Renal pelvis (tissue), 4 donors: ENCODE data around the gene OXLD1. TPM values are rescaled to one million over a fixed set of nuclear protein-coding genes. Genes with fewer than 3 reads are reported as not detected.
"Not testable (repeated sequence)": the region's sequence is repeated elsewhere in the genome, so short reads cannot be mapped to it uniquely, and the experiment has no call there.

Source experiments
- DNase-seq: peaks from one replicate; pipeline ENCODE4 v3.0.0-alpha.2; 2013
- polyA plus RNA-seq, 3 donors: library from polyadenylated mRNA; unstranded; fragments of 120-200 nt; gene quantifications; one replicate each; pipeline ENCODE4 v1.2.1, GENCODE V29; 2013; ENCODE audit not compliant: insufficient read length in 3 of 3

Gene OXLD1
- polyA plus RNA-seq, 3 donors, result 18.9 to 24.0 (median 22.3) TPM

DNA sequence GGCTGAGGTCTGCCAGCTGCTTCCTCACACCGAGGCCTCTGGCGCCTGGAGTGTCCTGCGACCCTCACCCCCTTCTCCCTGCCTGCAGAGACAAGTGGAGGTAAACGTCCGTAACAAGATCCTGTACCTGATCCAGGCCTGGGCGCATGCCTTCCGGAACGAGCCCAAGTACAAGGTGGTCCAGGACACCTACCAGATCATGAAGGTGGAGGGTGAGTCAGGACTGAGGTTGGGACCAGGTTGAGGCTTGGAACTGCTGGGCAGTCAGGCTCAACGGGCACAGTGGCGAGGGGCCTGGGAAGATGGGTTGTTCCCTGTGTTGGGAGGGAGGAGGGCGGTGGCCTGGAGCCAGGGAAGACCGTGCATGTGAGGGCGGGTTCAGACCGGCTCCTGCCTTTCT, 22.2 kb upstream of the OXLD1 start:
- DNase-seq, result no peak

DNA sequence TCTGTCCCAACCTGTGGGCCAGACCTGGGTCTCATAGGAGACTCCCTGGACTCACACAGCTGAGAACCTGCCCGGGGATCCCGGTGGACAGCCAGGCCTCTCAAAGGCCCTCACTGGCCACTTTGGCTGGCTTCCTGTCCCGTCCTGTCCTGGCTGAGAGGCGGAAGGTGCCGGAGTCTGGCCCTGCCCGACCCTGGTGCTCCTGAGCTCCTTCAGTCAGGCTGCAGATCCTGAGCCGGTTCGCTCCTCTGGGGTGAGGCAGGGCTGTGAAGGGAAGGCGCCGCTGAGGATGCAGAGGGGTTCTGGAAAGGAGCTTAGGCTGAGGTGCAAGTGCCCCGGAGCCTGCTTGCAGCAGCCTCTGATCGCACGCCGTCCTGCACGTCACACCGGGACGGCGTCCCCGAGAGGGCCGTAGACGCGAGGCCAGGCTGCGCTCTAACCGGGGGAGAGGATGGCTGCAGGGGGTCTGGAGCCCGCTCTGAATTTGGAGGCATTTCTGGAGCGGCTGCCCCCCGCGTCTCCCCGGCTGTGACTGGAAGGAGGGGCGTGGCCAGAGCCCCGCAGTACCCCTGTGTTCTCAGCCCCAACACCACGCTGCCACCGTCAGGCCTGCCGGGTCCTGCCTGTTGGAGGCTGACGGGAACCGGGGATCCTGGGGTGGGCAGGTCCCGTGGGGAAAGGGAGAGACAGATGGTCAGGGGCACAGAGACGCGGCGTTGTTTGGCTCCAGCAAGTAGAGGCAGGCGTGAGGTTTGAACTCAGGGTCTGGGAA, 21.6 kb upstream of the OXLD1 start:
- no peak for DNase-seq

DNA sequence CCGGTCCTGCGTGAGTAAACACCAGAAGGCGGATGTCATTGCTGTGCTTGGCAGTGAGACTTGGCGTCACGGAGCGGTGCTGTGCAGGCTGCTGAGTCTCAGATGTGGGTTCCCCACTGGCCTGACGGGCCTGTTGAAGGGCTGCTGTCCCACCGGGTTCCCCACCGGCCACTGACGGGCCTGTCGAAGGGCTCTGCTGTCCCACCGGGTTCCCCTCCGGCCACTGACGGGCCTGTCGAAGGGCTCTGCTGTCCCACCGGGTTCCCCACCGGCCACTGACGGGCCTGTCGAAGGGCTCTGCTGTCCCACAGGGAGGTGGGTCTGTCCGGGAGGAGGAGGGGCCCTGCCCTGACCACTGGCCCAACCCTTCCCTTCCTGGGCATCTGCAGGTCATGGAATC, 20.2 kb upstream of the OXLD1 start:
- no peak for DNase-seq

DNA sequence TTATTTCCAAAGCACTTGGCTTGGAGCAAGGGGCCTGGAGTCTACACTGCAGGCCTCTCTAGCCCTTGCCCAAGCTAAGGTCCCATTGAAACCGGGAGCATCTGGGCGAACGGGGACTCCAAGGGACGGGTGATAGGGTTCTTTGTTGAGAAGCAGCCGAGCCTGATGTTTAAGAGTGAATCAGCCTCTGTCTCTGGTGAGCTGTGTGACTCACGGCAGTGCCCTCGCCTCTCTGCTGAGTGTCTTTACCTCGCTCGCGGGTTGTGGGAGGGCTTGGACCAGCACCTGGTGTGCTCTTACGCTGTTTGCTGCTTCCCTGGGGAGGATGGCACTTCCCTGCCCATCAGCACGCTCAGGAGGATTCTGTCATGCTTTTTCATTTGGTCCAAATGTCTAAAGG, 18.7 kb upstream of the OXLD1 start:
- no peak for DNase-seq

DNA sequence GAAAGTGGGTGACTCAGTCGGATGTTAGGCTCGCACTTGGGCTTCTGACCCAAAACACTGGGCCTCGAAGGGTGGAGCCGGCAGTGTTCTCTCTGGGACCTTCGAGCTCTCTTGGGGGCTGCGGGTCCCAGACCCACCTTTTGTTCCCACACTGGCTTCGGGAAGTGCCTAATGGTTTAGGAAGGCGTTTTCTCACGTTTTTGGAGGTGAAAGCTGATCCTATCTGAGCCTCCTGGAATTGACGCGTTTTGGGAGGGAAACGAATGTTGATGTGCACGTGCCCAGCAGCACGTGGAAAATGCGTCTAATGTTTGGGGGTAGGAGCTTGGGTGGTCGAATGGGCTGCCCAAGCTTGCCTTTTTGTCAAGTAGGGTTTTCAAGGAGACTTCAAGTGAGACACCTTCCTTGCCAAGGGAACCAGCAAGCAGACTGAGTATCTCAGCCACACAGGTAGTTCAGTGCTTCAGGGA, 18.1 kb upstream of the OXLD1 start:
- DNase-seq, result no peak

DNA sequence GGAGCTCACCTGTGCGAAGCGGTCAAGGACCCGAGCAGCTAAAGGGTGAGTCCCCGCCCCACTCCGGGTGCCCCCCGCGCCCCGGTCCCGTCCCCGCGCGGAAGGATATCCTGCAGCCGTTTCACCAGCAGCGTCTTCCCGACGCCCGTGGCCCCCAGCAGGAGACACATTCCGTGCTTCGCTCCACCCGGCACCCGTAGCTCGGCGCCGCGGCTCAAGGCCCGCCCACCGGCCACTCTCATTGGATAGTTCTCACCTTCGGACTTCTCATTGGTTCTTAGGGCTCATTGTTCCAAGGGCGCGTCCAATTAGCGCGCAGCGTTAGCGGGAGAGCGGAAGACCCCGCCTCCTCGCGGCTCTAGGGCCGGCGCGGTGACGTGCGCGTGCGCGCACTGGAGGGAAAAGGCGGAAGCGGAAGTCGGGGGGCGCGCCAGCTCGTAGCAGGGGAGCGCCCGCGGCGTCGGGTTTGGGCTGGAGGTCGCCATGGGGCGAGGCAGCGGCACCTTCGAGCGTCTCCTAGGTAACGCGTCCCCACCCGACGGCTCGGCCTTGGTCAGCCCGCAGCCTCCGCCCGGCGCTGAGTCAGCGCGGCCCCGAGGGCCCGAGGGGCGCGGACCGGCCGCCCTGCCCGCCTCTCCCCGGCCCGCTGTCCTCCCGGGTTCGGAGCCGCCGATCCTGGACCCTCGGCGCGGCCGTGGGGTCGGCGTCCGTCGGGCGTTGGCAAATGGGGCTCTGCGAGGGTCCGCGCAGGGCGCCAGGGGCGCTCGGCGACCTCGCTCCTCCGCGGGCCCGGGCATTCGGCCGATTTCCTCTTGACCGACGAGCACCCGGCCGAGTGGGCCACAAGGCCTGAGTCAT, 17.4 kb upstream of the OXLD1 start, which contains the start of the genes ARL16 and HGS:
ARL16 (minus strand) TSS at position 214 of the 858 bp plus-strand sequence; CDS start at position 170, 44 bp downstream.
HGS (plus strand) TSS at position 428 of the 858 bp plus-strand sequence; CDS start at position 484, 56 bp downstream.
- peak; percentile 99 for DNase-seq

DNA sequence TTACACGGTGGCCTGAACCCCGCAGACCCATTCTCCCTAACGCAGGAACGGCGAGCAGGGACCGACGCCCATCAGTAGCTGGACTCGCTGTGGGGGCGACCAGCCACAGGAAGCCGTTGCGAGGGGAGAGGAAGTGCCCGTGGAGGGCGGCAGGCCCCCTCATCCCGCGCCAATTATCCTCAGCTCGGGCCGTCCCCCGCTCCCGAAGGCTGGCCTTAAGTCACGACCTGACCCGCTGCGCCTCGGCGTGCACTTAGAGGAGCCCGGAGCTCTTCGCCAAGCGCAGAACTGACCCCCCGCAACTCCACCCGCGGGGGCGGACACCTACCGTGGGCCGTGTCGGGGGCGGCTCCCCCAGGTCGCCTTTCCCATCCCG, 16.8 kb upstream of the OXLD1 start:
- no peak for DNase-seq

DNA sequence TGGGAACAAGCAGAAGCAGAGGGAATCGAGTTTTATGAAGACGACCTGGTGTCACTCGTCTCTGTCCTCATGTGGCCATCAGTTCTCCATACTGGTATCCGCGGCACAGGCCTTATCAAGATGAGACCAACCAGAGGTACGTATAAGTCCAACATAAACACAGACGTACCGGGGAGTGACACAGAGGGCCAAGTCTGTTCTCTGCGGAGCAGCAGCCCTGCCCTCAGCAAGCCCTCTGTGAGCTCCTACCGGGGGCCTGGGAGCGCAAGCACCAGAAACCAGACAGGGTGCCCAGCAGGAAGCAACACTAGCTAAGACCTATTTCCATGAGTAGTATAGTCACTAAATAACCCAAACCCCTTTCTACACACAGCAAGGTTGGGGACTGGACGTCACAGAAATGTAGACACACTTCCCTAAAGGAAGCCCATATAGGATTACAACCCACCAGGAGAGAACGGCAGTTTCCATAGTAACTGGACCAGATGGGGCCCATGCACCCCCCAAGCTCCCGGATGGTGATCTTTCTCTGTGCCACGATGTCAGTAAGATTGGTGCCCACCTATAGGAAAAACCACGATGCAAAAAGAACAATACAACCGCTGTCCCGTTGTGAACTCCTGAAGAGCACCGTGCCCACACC, 16.3 kb upstream of the OXLD1 start:
- no peak for DNase-seq

DNA sequence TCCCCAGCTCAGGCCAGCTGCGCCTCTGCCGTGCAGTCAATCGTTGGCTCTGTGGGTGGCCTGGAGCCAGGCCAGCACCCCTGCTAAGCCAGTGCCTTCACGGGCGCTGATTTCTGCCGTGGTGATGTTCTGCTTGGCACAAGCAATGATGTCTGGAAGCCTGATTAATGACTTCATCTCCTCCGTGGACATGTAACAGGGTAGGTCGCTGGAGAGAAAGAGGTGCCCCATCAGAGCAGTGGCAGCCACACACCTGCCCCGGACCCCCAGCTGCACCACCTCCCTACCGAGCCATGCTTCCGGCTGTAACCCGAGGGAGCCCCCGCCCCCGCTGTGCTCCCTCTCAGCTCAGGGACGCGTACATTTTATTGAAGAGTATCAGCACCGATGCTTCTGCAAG, 15.3 kb upstream of the OXLD1 start:
- no peak for DNase-seq

DNA sequence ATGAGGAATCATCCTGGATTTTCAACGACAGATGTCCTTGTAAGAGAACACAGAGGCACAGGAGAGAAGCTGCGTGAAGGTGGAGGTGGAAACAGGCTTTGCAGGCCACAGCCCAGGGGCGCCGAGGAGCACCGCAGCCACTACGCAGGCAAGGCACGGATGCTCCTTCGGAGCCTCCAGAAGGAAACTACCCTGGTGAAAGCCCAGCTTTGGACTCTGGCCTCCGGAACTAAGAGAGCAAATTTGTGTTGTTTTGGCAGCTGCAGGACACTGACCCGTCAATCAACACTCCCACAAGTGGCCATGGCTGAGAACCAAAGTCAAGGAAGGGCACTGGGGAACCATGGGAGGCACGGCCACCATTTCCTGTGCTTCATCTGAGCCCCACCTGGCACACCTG, 13.7 kb upstream of the OXLD1 start:
- no peak for DNase-seq

DNA sequence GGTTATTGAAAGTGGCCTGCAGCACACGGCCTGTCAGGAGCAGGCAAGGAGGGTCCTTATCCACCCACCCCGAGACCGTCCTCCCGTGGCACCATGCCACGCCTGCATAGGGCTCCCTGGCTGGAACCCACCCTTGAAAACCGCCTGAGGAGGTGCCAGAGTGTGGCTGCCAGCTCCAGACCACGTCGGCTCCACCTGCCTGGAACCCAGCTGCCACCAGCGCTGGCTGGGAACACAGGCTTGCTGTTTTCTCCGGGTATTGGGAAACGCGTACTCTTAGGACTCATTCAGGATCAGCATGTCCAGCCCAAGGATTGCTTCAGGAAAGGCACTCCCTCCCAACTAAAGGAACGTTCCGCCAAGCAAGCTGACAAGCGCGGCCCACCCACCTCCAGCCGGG, 10.5 kb upstream of the OXLD1 start:
- no peak for DNase-seq

DNA sequence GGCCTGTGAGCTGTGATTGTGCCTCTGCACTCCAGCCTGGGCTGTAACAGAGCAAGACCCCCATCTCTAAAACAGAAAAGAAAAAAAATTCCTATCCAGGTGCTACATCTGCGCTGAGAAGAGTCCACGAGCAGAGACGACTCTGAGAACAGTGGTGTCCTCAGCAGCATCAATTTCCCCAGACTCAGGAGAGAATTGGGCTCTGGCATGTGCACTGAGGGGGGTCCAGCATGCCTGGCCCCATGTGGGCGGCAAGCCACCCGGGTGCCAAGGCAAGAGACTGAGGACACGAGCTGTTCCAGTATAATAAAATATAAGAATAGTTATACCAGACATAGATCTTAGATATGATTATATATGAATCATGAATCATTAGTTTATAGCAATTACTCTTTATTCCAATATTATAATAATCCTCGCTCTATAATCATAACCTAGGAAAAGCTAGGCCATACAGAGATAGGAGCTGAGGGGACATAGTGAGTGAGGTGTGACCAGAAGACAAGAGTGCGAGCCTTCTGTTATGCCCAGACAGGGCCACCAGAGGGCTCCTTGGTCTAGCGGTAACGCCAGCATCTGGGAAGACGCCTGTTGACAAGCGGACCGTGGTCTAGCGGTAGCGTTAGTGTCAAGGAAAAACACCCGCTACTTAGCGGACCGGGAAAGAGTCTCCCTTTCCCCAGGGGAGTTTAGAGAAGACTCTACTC, 9.3 kb upstream of the OXLD1 start:
- DNase-seq, result not testable (repeated sequence)

DNA sequence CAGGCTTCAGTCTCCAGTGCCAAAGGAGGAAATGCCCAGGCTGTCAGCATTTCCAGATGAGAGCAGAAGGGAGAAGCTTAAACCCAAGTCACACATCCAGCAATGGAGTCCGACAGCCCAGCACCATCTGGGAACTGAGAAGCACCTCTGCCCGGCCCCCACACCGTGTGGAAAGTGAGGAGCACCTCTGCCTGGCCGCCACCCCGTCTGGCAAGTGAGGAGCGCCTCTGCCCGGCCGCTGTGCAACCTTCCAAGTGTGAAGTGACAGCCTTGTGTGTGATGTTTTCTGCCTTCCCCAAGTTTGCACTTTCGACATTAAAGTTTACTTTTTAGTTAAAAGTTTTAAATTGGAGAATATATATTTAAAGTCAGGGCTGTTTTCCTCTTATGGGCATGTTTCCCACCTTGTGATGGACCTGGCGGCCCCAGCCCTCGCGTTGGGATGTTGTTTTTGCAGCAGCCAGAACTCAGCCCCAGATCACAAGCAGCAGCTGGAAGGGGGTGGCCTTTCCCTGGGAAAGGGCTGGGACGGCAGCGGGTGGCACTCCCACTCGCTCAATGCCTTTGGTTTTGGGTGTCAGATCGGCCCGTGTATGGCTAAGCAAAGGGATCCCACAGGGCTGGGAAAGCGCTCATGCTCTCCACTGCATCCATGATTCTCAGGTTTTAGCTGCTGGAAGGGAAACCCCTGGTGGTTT, 7.3 kb upstream of the OXLD1 start:
- no peak for DNase-seq

DNA sequence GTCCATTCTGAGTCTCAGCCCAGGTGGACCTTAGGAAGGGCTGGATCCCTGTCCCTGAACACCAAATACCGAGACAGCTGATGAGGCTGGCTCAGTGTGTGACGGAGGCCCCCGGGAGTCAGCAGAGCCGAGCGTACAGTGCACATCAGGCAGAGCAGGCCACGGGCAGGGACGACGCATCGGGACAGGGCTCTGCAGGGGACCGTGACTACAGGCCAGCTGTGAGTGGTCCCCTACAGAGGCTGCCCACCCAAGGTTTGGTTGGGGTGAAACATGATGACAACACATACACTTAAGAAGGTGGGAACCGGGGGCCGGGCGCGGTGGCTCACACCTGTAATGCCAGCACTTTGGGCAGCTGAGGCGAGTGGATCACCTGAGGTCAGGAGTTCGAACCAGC, 6.5 kb upstream of the OXLD1 start:
- no peak for DNase-seq

DNA sequence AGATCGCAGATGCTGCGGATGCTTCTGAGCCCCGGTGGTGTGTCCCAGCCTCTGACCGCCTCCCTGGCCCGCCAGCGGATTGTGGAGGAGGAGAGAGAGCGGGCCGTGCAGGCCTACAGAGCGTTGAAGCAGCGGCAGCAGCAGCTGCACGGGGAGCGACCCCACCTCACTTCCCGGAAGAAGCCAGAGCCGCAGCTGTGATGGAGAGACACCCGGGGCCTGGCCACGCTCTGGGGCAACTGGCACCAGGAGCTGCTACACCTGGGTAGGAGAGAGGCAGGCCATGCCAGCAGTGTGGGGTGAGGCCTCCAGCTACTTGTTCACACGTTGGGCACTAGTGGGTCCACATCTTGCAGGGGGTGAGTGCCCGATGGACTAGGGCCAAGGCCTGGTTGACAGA, 6.1 kb upstream of the OXLD1 start:
- no peak for DNase-seq

DNA sequence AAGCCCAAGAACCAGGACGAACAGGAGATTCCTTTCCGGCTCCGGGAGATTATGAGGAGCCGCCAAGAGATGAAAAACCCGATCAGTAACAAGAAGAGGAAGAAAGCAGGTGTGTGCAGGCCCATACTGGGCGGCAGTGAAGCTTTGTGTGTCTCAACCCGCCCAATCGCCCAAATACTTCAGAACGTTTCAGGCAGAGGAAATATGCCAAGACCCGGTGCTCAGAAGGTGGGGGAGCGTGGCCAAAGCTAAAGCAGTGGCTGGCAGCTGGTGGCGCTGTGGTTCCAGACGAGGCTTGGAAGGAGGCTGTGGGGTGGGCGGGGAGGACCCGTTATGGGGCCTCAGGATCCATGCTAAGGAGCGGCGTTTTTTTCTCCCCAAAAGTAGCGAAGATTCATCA, 1.3 kb upstream of the OXLD1 start:
- DNase-seq, result no peak

DNA sequence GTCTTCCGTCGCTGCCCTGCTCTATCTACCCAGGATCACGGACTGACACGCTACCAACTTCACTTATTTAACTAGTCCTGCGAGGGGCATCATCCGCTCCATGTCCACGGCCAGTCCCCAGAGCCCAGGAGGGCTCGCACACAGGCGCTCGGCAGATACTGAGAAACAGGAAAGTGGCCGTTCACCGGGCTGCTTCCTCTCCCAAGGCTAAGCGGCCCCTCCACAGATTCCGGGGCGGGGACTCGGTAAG, 388 bp downstream of the OXLD1 start:
- no peak for DNase-seq

DNA sequence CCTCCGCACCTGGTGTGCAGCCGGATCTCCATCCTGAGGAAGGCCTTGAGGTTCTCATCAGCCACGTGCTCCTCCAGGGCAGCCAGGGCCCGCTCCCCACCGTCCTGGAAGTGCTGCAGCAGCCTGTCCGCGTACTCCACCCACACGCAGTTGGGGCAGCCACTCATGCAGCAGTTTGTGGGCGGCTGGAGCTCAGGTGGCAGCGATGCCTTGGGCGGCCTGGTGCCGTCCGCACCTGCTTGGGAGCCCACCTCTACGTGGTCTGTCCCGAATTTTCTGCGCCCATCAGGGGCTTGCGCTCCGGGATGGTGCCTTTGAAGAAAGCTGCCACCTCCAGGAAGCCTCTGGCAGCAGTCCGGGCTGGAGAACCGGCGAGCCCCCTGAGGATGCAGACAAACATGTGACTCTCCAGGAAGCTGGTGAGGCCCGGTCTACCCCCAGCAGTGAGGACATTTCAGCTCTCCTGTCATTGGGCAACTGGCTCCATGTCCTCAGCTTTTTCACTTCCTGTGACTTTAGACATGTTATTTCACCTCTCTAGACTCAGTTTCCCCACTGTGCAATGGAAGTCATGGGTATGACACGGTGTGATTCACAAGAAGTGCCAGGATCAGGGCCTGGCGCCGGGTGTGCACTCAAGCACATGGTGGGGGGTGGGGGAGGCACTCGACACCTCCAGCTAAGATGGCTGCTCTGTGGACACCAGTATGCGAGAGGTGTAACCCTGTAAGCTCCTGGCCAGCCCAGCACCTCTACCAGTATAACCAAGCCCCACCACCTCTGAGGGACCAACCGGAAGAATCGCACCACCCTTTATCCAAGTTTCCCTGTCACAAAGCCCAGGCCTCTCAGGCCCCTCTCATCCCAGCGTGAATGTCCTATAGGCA, 957 bp downstream of the OXLD1 start:
- DNase-seq, result no peak

DNA sequence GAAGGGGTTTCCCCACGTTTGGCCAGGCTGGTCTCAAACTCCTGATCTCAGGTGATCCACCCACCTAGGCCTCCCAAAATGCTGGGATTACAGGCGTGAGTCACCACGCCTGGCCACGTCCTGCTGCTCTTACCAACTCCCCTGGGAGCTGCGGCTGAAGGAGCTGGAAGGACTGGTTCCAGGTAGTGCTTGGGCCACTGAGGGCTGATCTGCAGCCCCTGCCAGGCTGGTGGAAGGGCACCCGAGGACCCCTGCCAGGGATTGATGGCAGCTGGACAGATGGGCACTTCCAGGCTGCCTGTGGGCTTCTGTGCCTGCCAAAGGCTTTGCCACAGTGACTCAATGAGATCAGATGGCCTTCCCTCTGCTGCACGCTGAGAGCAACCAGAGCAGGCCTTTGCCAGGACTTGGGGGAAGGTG, 2.3 kb downstream of the OXLD1 start:
- DNase-seq, result no peak

DNA sequence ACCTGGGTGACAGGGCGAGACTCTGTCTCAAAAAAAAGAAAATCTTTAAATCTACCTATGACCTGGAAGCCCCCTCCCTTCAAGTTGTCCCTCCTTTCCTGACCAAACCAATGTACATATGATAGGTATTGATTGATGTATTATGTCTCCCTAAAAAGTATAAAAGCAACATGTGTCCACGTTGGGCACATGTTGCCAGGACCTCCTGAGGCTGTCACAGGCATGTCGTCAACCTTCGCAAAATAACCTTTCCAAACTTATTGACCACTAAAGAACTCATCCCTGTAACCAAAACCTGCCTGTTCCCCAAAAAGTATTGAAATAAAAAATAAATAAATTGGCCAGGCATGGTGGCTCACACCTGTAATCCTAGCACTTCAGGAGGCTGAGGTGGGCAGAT, 4.4 kb downstream of the OXLD1 start:
- DNase-seq, result no peak
